ENCODE results near the gene CHST11. TPM values are rescaled to one million over a fixed set of nuclear protein-coding genes. Genes with fewer than 3 reads are reported as not detected.

CHST11 gene
- total and polyA plus RNA-seq, 9 of the 15 experiments (the other 6 are each of a cell fraction or from before 2014, with no cell fraction given) = 2.3 to 38.7 (median 15.0) TPM

GRCh38 chr12:104680491-104680890 lies 223.7 kb downstream of the CHST11 start:
- in situ Hi-C loops (cut with MboI) = no loop called here
- H3K79me2 ChIP-seq (ENCODE audit: control insufficient read depth, insufficient read depth, low read length) = peaks cover 8% of the 10 kb centered on the region; the same call in 2 of the 3 replicates
- CTCF ChIA-PET (ENCODE audit: low intra/inter-chr PET ratio) = no interaction called here

More at GRCh38 chr12:104680491-104680890, 223.7 kb downstream of the CHST11 start:
- no peak overlapping the region for H3K9ac ChIP-seq (ENCODE audit: insufficient read depth in 1 of 2, low read depth in 2 of 2, low read length in 2 of 2)
- intact Hi-C loops (cut with micrococcal nuclease) = loop anchor here (1.0 kb wide), 1 partner anchor 197 kb away; no protein-coding TSS in a partner anchor
- DNase-seq (ENCODE audit: extremely low read depth in 1 of 4, low spot score in 3 of 4) (no peak), FAIRE-seq (no peak), ATAC-seq (no peak)
- H4K20me1 ChIP-seq (replicated peaks; ENCODE audit: control insufficient read depth, insufficient read depth, low read length) = peaks cover 5% of the 10 kb centered on the region; the same call in 1 of the 2 replicates
- H3K27me3 ChIP-seq (ENCODE audit: control insufficient read depth in 2 of 2, insufficient read depth in 2 of 2, low read length in 2 of 2) = no peaks in the 10 kb centered on the region
- 35% methylated on average over 4 of the region's 5 CpGs for WGBS (ENCODE audit: insufficient coverage, low coverage, missing lambda C conversion rate)
- no peak overlapping the region for H3K4me3 ChIP-seq
- no peak overlapping the region for H2AFZ ChIP-seq (ENCODE audit: low read depth, low read length)
- BruUV-seq (replicated peaks) = no TSS peak
- no peaks in the 10 kb centered on the region for H3K9me3 ChIP-seq (replicated peaks; ENCODE audit: control insufficient read depth, insufficient read depth, low read depth, low read length)
- H3K4me1 ChIP-seq (replicated peaks in 1 of 2; ENCODE audit: control insufficient read depth in 2 of 2, insufficient read depth in 2 of 2, low read length in 2 of 2) = no peaks in the 10 kb centered on the region; a peak in 1 of 5 replicates
- H3K4me2 ChIP-seq (ENCODE audit: insufficient read depth, low read length) = no peak overlapping the region
- H3K27ac ChIP-seq (ENCODE audit: extremely low read depth, low read depth, low read length) = no peak overlapping the region
- POLR2A ChIA-PET = interaction anchor here (0.6 kb wide), 1 partner anchor 110 kb away, joined by 4 read pairs; no protein-coding TSS in a partner anchor
- H3K36me3 ChIP-seq (ENCODE audit: control insufficient read depth, insufficient read depth, low read length) = no peaks in the 10 kb centered on the region; the same call in 2 of the 3 replicates
- TF ChIP-seq ZNF512 (tag; IDR thresholded peaks at IDR 0.05) = no peak
- no peak for TF ChIP-seq POLR2AphosphoS2 (IDR thresholded peaks at IDR 0.05; ENCODE audit: low read length)
- no peak for TF ChIP-seq CEBPZ (IDR thresholded peaks at IDR 0.05; ENCODE audit: borderline replicate concordance, low read depth, low read length)
- TF ChIP-seq EHMT2 (IDR thresholded peaks at IDR 0.05) = no peak
- no peak for TF ChIP-seq ETV1 (tag; conservative IDR thresholded peaks at IDR 0.05; ENCODE audit: low read depth)
- TF ChIP-seq FOXO4 (CRISPR knock-in tag; IDR thresholded peaks at IDR 0.05) = no peak
- TF ChIP-seq TAF7 (tag; IDR thresholded peaks at IDR 0.05) = no peak
- TF ChIP-seq FOXK2 (conservative IDR thresholded peaks at IDR 0.05 in 1 of 2, IDR thresholded peaks at IDR 0.05 in 1 of 2; ENCODE audit: low read depth in 2 of 2) = no peak
- no peak for TF ChIP-seq ILF3 (IDR thresholded peaks at IDR 0.05; ENCODE audit: borderline replicate concordance)
- H3K9me1 ChIP-seq (ENCODE audit: control insufficient read depth, insufficient read depth, low read length) = no peaks in the 10 kb centered on the region
